Neural cell (in vitro differentiated cells): ENCODE measurements around the gene RABGAP1L. TPM values are rescaled to one million over a fixed set of nuclear protein-coding genes. Genes with fewer than 3 reads are reported as not detected.

ENCODE experiments used
- H2AFZ ChIP-seq: fragments of 200-600, 300-800 bp; sonication (generic), shearing (Covaris generic); 2 replicates; pipeline ENCODE4 v1.6.0; 2014; ENCODE audit warnings: low read depth, mild to moderate bottlenecking, antibody characterized with exemption, low read length, moderate library complexity
- H3F3A ChIP-seq: fragments of 200-600 bp; shearing (Covaris generic); 2 replicates; pipeline ENCODE4 v1.6.1; 2016; ENCODE audit warnings: mild to moderate bottlenecking, moderate library complexity, mixed read lengths, antibody characterized with exemption, low read length; ENCODE audit not compliant: insufficient read depth, poor library complexity, severe bottlenecking
- H3K27ac ChIP-seq: fragments of 200-600, 300-800 bp; sonication (generic), shearing (Covaris generic); 2 replicates; pipeline ENCODE4 v1.5.1; 2014; ENCODE audit warnings: mild to moderate bottlenecking, low read length, moderate library complexity
- H3K27me3 ChIP-seq: fragments of 300-800, 200-600 bp; sonication (generic), shearing (Covaris generic); 2 replicates; pipeline ENCODE4 v1.6.0; 2014; ENCODE audit warnings: mild to moderate bottlenecking, low read depth, low read length, moderate library complexity; ENCODE audit not compliant: insufficient read depth
- H3K36me3 ChIP-seq: fragments of 300-800, 200-600 bp; sonication (generic), shearing (Covaris generic); 2 replicates; pipeline ENCODE4 v1.5.1; 2014; ENCODE audit warnings: mild to moderate bottlenecking, antibody characterized with exemption, low read length, moderate library complexity; ENCODE audit not compliant: insufficient read depth
- H3K4me2 ChIP-seq: fragments of 300-800, 200-600 bp; sonication (generic), shearing (Covaris generic); 2 replicates; pipeline ENCODE4 v1.6.0; 2014; ENCODE audit warnings: mild to moderate bottlenecking, low read length
- H3K4me3 ChIP-seq: fragments of 300-800, 200-600 bp; sonication (generic), shearing (Covaris generic); 2 replicates; pipeline ENCODE4 v1.5.1; 2014; ENCODE audit warnings: mild to moderate bottlenecking, low read length, moderate library complexity
- H3K79me2 ChIP-seq: fragments of 200-600 bp; shearing (Covaris generic); replicated peaks from 2 replicates; pipeline ENCODE4 v1.6.0; 2014; ENCODE audit warnings: mild to moderate bottlenecking, low read length, moderate library complexity; ENCODE audit not compliant: insufficient read depth
- H3K9ac ChIP-seq: fragments of 300-800, 200-600 bp; sonication (generic), shearing (Covaris generic); 2 replicates; pipeline ENCODE4 v1.6.1; 2016; ENCODE audit warnings: mild to moderate bottlenecking, low read length, mixed read lengths
- H3K9me2 ChIP-seq: fragments of 200-600 bp; shearing (Covaris generic); 2 replicates; pipeline ENCODE4 v1.6.1; 2016; ENCODE audit warnings: mild to moderate bottlenecking, low read length, mixed read lengths; ENCODE audit not compliant: insufficient read depth
- H3K9me3 ChIP-seq: fragments of 200-600, 300-800 bp; sonication (generic), shearing (Covaris generic); 2 replicates; pipeline ENCODE4 v1.6.1; 2016; ENCODE audit warnings: mild to moderate bottlenecking, mixed run types, low read length, moderate library complexity, mixed read lengths
- H4K20me1 ChIP-seq: fragments of 200-600 bp; shearing (Covaris generic); 2 replicates; pipeline ENCODE4 v1.6.1; 2016; ENCODE audit warnings: mild to moderate bottlenecking, mixed run types; ENCODE audit not compliant: insufficient read depth
- EP300 ChIP-seq: fragments of 450-650 bp; conservative IDR thresholded peaks from 2 replicates; pipeline ENCODE4 v1.6.1; 2014; ENCODE audit warnings: antibody characterized with exemption, mild to moderate bottlenecking, moderate library complexity; ENCODE audit not compliant: poor library complexity, severe bottlenecking
- EZH2 ChIP-seq: fragments of 200-600, 300-800 bp; shearing (Covaris generic), sonication (generic); IDR thresholded peaks from 2 replicates; pipeline ENCODE4 v1.6.1; 2014; ENCODE audit warnings: antibody characterized with exemption, low read length, borderline replicate concordance, mild to moderate bottlenecking; ENCODE audit not compliant: insufficient read depth, poor library complexity, severe bottlenecking
- MXI1 ChIP-seq: fragments of 450-650 bp; conservative IDR thresholded peaks from 2 replicates; pipeline ENCODE4 v1.6.1; 2014; ENCODE audit warnings: antibody characterized with exemption, mild to moderate bottlenecking; ENCODE audit not compliant: poor library complexity, severe bottlenecking
- POLR2AphosphoS5 ChIP-seq: IDR thresholded peaks from 2 replicates; pipeline ENCODE4 v1.6.1; 2012
- RAD21 ChIP-seq: fragments of 450-650 bp; conservative IDR thresholded peaks from 2 replicates; pipeline ENCODE4 v1.6.1; 2014; ENCODE audit warnings: antibody characterized with exemption, mild to moderate bottlenecking, moderate library complexity
- SMC3 ChIP-seq: fragments of 450-650 bp; conservative IDR thresholded peaks from 2 replicates; pipeline ENCODE4 v1.6.1; 2014; ENCODE audit warnings: antibody characterized with exemption, mild to moderate bottlenecking, moderate library complexity; ENCODE audit not compliant: poor library complexity
- TAF1 ChIP-seq: IDR thresholded peaks from 2 replicates; pipeline ENCODE4 v1.6.1; 2012; ENCODE audit warnings: low read depth
- polyA plus RNA-seq: library from polyadenylated mRNA; depleted of rRNA; stranded (reverse); fragments of >200 nt; gene quantifications from 2 replicates; pipeline ENCODE4 v1.2.3, GENCODE V29; 2014
- TF ChIP-seq, protein P1 (sequence below): IDR thresholded peaks from 2 replicates; pipeline ENCODE4 v1.6.1; 2012; ENCODE audit warnings: borderline replicate concordance
- TF ChIP-seq, protein P2 (sequence below): fragments of 450-650 bp; IDR thresholded peaks from 2 replicates; pipeline ENCODE4 v1.5.1; 2014; ENCODE audit warnings: antibody characterized with exemption, mild to moderate bottlenecking, moderate library complexity; ENCODE audit not compliant: poor library complexity, severe bottlenecking

The RABGAP1L gene
- polyA plus RNA-seq, 1 donor from 2014 or later: 32.2 TPM

DNA sequence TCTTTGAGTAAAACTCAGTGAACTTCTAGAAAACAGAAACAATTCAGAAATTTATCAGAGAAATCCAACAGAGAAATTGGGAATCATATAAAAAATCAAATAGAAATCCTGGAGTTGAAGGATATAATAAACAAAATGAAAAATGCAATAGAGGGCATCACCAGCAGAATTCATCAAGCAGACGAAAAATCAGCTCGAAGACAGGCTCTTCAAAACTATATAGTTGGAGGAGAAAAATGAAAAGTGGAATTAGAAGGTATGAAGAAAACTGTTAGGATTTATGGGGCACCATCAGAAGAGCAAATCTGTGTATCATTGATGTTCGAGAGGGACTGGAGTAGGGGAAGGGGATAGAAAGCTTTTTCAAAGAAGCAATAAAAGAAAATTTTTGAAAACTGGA lies 167.0 kb downstream of the RABGAP1L start:
- H3K9me2 ChIP-seq: no peaks in the 10 kb centered on the region
- no peak overlapping the region for H3K9ac ChIP-seq
- no peaks in the 10 kb centered on the region for H3F3A ChIP-seq
- H3K79me2 ChIP-seq: no peaks in the 10 kb centered on the region
- H3K4me3 ChIP-seq: no peak overlapping the region
- H3K27me3 ChIP-seq: no peaks in the 10 kb centered on the region
- no peak overlapping the region for H3K4me2 ChIP-seq
- H3K9me3 ChIP-seq: peaks cover 8% of the 10 kb centered on the region
- no peaks in the 10 kb centered on the region for H4K20me1 ChIP-seq
- TF ChIP-seq, protein P1, sequence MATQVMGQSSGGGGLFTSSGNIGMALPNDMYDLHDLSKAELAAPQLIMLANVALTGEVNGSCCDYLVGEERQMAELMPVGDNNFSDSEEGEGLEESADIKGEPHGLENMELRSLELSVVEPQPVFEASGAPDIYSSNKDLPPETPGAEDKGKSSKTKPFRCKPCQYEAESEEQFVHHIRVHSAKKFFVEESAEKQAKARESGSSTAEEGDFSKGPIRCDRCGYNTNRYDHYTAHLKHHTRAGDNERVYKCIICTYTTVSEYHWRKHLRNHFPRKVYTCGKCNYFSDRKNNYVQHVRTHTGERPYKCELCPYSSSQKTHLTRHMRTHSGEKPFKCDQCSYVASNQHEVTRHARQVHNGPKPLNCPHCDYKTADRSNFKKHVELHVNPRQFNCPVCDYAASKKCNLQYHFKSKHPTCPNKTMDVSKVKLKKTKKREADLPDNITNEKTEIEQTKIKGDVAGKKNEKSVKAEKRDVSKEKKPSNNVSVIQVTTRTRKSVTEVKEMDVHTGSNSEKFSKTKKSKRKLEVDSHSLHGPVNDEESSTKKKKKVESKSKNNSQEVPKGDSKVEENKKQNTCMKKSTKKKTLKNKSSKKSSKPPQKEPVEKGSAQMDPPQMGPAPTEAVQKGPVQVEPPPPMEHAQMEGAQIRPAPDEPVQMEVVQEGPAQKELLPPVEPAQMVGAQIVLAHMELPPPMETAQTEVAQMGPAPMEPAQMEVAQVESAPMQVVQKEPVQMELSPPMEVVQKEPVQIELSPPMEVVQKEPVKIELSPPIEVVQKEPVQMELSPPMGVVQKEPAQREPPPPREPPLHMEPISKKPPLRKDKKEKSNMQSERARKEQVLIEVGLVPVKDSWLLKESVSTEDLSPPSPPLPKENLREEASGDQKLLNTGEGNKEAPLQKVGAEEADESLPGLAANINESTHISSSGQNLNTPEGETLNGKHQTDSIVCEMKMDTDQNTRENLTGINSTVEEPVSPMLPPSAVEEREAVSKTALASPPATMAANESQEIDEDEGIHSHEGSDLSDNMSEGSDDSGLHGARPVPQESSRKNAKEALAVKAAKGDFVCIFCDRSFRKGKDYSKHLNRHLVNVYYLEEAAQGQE: no peak
- TF ChIP-seq POLR2AphosphoS5 (no peak), RAD21 (no peak), TAF1 (no peak), EZH2 (no peak), EP300 (no peak), MXI1 (no peak), SMC3 (no peak)
- TF ChIP-seq, protein P2, sequence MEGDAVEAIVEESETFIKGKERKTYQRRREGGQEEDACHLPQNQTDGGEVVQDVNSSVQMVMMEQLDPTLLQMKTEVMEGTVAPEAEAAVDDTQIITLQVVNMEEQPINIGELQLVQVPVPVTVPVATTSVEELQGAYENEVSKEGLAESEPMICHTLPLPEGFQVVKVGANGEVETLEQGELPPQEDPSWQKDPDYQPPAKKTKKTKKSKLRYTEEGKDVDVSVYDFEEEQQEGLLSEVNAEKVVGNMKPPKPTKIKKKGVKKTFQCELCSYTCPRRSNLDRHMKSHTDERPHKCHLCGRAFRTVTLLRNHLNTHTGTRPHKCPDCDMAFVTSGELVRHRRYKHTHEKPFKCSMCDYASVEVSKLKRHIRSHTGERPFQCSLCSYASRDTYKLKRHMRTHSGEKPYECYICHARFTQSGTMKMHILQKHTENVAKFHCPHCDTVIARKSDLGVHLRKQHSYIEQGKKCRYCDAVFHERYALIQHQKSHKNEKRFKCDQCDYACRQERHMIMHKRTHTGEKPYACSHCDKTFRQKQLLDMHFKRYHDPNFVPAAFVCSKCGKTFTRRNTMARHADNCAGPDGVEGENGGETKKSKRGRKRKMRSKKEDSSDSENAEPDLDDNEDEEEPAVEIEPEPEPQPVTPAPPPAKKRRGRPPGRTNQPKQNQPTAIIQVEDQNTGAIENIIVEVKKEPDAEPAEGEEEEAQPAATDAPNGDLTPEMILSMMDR: no peak
- H3K36me3 ChIP-seq: peaks cover 7% of the 10 kb centered on the region
- no peak overlapping the region for H3K27ac ChIP-seq
- no peak overlapping the region for H2AFZ ChIP-seq

DNA sequence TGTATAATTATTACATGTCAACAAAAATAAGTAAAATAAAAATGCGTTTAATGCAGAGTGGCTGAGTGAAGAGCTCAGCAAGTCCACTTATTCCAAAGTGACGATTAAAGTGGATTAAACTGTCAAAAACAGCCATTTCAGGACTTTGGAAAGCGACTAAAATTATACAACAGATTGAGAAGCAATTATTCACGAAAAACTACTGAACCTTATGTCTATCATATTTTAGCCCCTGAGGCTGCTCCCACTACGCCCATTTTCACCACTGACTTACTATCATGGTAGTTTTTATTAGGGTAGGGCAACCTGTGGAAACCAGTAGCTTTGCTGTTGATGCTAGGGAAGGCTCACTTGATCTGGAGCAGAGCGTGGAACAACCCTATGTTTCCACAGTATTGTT lies 174.1 kb downstream of the RABGAP1L start:
- no peaks in the 10 kb centered on the region for H3F3A ChIP-seq
- no peak overlapping the region for H3K4me2 ChIP-seq
- H3K27me3 ChIP-seq: no peaks in the 10 kb centered on the region
- no peak overlapping the region for H3K9ac ChIP-seq
- H3K9me3 ChIP-seq: peaks cover 4% of the 10 kb centered on the region
- H3K4me3 ChIP-seq: no peak overlapping the region
- H3K27ac ChIP-seq: no peak overlapping the region
- no peaks in the 10 kb centered on the region for H3K9me2 ChIP-seq
- no peaks in the 10 kb centered on the region for H3K79me2 ChIP-seq
- TF ChIP-seq EZH2 (no peak), TAF1 (no peak), RAD21 (no peak), SMC3 (no peak), MXI1 (no peak), EP300 (no peak), POLR2AphosphoS5 (no peak)
- TF ChIP-seq, protein P2: no peak
- TF ChIP-seq, protein P1: no peak
- no peaks in the 10 kb centered on the region for H3K36me3 ChIP-seq
- H4K20me1 ChIP-seq: no peaks in the 10 kb centered on the region
- H2AFZ ChIP-seq: no peak overlapping the region
